Activated T-helper 17 cell treated with anti-CD3 and anti-CD28 coated beads, Interleukin-2, amount 50 U/mL, for 72 hours (primary cell): Measurements from ENCODE around the gene AP5S1. TPM values are rescaled to one million over a fixed set of nuclear protein-coding genes. Genes with fewer than 3 reads are reported as not detected.
A peak's percentile ranks its signal among the peaks of the same experiment; 100 is the strongest.

Experiments
- ATAC-seq: fragments of 150-1000 bp; cut with Tn5 transposase; replicated peaks from 2 replicates; pipeline ENCODE4 v1.10.0; 2021; ENCODE audit warnings: mild to moderate bottlenecking, moderate library complexity
- H3K27ac Mint-ChIP-seq: one replicate; pipeline ENCODE4 v1.8.0; 2022; ENCODE audit warnings: mixed read lengths
- H3K27me3 Mint-ChIP-seq: one replicate; pipeline ENCODE4 v1.8.0; 2022; ENCODE audit warnings: mixed read lengths
- H3K36me3 Mint-ChIP-seq: one replicate; pipeline ENCODE4 v1.8.0; 2022; ENCODE audit warnings: low read depth, mild to moderate bottlenecking, mixed read lengths
- H3K4me1 Mint-ChIP-seq: one replicate; pipeline ENCODE4 v1.8.0; 2022; ENCODE audit warnings: mixed read lengths
- H3K4me3 Mint-ChIP-seq: one replicate; pipeline ENCODE4 v1.8.0; 2022; ENCODE audit warnings: mild to moderate bottlenecking, mixed read lengths
- H3K9me3 Mint-ChIP-seq: one replicate; pipeline ENCODE4 v1.8.0; 2022; ENCODE audit warnings: mixed read lengths
- total RNA-seq, 2 donors: library from RNA; stranded (reverse); gene quantifications; one replicate each; pipeline ENCODE4 v1.2.3, GENCODE V29; 2022

Gene AP5S1
- total RNA-seq, 2 donors from 2014 or later: 10.8 to 14.8 TPM

GRCh38 chr20:3862333-3862732, 42.0 kb downstream of the AP5S1 start:
- Mint-ChIP-seq H3K27me3 (no peaks in the 10 kb centered on the region), H3K4me3 (no peak overlapping the region), H3K27ac (no peak overlapping the region), H3K9me3 (no peaks in the 10 kb centered on the region), H3K36me3 (peaks cover 78% of the 10 kb centered on the region), H3K4me1 (no peaks in the 10 kb centered on the region)
- no peak for ATAC-seq

DNA sequence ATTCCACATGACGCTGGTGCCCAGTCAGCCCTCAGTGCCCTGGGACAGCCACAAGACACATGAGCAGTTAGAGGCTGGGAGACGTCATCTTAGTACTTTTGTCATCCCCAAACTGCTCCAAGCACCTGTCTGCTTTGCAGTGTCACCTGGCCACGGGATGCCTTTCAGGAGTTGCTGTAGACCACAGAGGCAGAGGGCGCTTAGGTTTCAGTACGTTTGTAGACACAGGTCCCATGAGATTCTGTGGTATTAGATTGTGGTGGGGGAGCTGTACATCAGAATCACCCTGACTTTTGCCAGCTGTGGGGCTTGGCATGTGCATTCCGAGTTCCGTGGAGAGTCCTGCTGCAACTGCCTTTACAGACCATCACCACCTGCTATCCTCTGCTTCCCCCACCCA, 43.0 kb downstream of the AP5S1 start:
- no peaks in the 10 kb centered on the region for H3K9me3 Mint-ChIP-seq
- peaks cover 78% of the 10 kb centered on the region for H3K36me3 Mint-ChIP-seq
- no peaks in the 10 kb centered on the region for H3K4me1 Mint-ChIP-seq
- no peak overlapping the region for H3K4me3 Mint-ChIP-seq
- no peaks in the 10 kb centered on the region for H3K27me3 Mint-ChIP-seq
- ATAC-seq: no peak
- H3K27ac Mint-ChIP-seq: no peak overlapping the region

GRCh38 chr20:3864518-3864917, 44.2 kb downstream of the AP5S1 start:
- Mint-ChIP-seq H3K27me3 (no peaks in the 10 kb centered on the region), H3K4me1 (no peaks in the 10 kb centered on the region), H3K27ac (no peak overlapping the region), H3K4me3 (no peak overlapping the region), H3K9me3 (no peaks in the 10 kb centered on the region), H3K36me3 (peaks cover 72% of the 10 kb centered on the region)
- ATAC-seq: no peak

GRCh38 chr20:3865152-3865886, 45.0 kb downstream of the AP5S1 start:
- Mint-ChIP-seq H3K36me3 (peaks cover 72% of the 10 kb centered on the region), H3K9me3 (no peaks in the 10 kb centered on the region), H3K4me1 (no peaks in the 10 kb centered on the region), H3K27ac (no peak overlapping the region), H3K4me3 (no peak overlapping the region), H3K27me3 (no peaks in the 10 kb centered on the region)
- no peak for ATAC-seq

GRCh38 chr20:3865887-3866407, 45.6 kb downstream of the AP5S1 start:
- Mint-ChIP-seq H3K4me3 (no peak overlapping the region), H3K36me3 (peaks cover 72% of the 10 kb centered on the region)
- no peak for ATAC-seq

GRCh38 chr20:3866464-3866863, 46.1 kb downstream of the AP5S1 start:
- no peak overlapping the region for H3K4me3 Mint-ChIP-seq
- H3K4me1 Mint-ChIP-seq: peaks cover 3% of the 10 kb centered on the region
- no peak for ATAC-seq
- no peak overlapping the region for H3K27ac Mint-ChIP-seq
- peaks cover 68% of the 10 kb centered on the region for H3K36me3 Mint-ChIP-seq
- H3K9me3 Mint-ChIP-seq: no peaks in the 10 kb centered on the region
- H3K27me3 Mint-ChIP-seq: no peaks in the 10 kb centered on the region

More at GRCh38 chr20:3865887-3866407, 45.6 kb downstream of the AP5S1 start:
- Mint-ChIP-seq H3K4me1 (peaks cover 3% of the 10 kb centered on the region), H3K9me3 (no peaks in the 10 kb centered on the region), H3K27ac (no peak overlapping the region), H3K27me3 (no peaks in the 10 kb centered on the region)

GRCh38 chr20:3867802-3868201, 47.5 kb downstream of the AP5S1 start:
- no peak overlapping the region for H3K4me3 Mint-ChIP-seq
- H3K27ac Mint-ChIP-seq: peak overlapping the region; percentile 41
- no peaks in the 10 kb centered on the region for H3K9me3 Mint-ChIP-seq
- no peak for ATAC-seq
- H3K27me3 Mint-ChIP-seq: no peaks in the 10 kb centered on the region
- H3K36me3 Mint-ChIP-seq: peaks cover 57% of the 10 kb centered on the region
- H3K4me1 Mint-ChIP-seq: peaks cover 3% of the 10 kb centered on the region

GRCh38 chr20:3869839-3870634, 49.7 kb downstream of the AP5S1 start:
- no peak overlapping the region for H3K27ac Mint-ChIP-seq
- no peaks in the 10 kb centered on the region for H3K9me3 Mint-ChIP-seq
- H3K4me1 Mint-ChIP-seq: peaks cover 3% of the 10 kb centered on the region
- no peak for ATAC-seq
- H3K36me3 Mint-ChIP-seq: peaks cover 54% of the 10 kb centered on the region
- no peaks in the 10 kb centered on the region for H3K27me3 Mint-ChIP-seq
- H3K4me3 Mint-ChIP-seq: no peak overlapping the region

DNA sequence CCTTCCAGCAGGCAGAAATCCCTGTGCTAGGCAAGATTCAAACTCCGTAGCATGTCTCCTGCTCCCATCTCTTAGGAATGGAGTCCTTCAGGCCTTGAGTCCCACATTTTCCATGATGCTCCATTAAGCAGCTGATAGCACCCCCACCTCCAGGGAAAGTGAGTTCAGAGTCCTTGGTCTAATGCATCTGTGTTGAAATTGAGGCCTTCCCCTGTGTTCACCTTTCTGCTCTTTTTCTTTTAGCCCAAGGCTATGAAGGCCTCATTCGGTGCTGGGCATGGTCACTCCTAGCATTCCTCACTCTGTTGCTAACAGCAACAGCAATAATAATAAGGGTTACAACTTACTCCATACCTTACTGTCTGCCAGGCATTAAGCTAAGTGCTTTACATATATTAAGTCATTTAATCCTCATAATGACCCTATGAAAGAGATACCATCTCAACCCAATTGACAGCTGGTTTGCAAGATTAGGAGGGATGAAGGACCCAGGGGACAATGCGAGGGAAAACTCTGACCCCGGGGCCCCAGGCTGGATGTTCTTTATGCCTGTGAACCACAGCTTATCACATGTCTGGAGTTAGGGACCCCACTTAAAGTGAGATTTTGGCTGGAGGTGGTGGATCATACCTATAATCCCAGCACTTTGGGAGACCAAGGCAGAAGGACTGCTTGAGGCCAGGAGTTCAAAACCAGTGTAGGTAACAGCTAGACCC, 51.4 kb downstream of the AP5S1 start:
- ATAC-seq: no peak
- no peaks in the 10 kb centered on the region for H3K27me3 Mint-ChIP-seq

GRCh38 chr20:3873507-3873906, 53.2 kb downstream of the AP5S1 start:
- peaks cover 3% of the 10 kb centered on the region for H3K4me1 Mint-ChIP-seq
- no peak for ATAC-seq
- peak overlapping the region; percentile 14 for H3K27ac Mint-ChIP-seq
- no peaks in the 10 kb centered on the region for H3K27me3 Mint-ChIP-seq
- no peaks in the 10 kb centered on the region for H3K9me3 Mint-ChIP-seq
- peaks cover 44% of the 10 kb centered on the region for H3K36me3 Mint-ChIP-seq
- H3K4me3 Mint-ChIP-seq: no peak overlapping the region

More for the DNA sequence above, 51.4 kb downstream of the AP5S1 start:
- peaks cover 56% of the 10 kb centered on the region for H3K36me3 Mint-ChIP-seq
- H3K27ac Mint-ChIP-seq: no peak overlapping the region
- peaks cover 3% of the 10 kb centered on the region for H3K4me1 Mint-ChIP-seq
- no peaks in the 10 kb centered on the region for H3K9me3 Mint-ChIP-seq
- H3K4me3 Mint-ChIP-seq: no peak overlapping the region

DNA sequence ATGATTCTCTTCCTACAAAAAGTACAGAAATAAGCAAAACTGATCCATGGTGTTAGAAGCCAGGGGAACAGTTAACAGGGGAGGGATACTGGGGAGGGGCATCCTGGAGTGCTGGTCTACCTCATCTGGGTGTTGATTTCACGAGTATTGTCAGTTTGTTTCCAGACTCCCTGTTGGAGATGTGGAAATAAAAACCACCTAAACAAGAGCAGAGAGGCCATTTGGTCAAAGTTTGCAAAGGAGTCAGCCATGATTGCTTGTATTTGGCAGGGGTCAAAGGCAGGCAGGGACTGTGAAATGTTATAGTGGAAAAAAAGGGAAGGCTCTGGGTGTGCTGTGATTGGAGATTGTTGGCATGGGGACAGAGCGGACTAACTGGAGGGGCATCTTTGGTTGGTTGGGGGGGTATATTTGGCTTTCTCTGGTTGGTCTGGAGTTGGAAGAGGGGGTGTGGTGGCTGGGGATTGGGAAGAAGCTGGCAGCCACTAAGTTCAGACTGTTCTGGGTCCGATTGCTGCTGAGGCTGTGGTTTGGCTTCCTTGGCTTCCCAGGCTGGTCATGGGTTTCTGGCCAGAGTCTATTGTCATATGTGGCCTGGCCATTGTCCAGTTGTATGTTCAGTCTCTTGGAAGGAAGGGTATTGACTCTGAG, 54.0 kb downstream of the AP5S1 start:
- Mint-ChIP-seq H3K36me3 (peaks cover 43% of the 10 kb centered on the region), H3K27ac (peak overlapping the region; percentile 57), H3K27me3 (no peaks in the 10 kb centered on the region), H3K9me3 (no peaks in the 10 kb centered on the region), H3K4me1 (peaks cover 3% of the 10 kb centered on the region), H3K4me3 (no peak overlapping the region)
- no peak for ATAC-seq

- Mint-ChIP-seq H3K36me3 (peaks cover 33% of the 10 kb centered on the region), H3K4me3 (no peak overlapping the region), H3K4me1 (peaks cover 3% of the 10 kb centered on the region), H3K9me3 (no peaks in the 10 kb centered on the region), H3K27me3 (no peaks in the 10 kb centered on the region), H3K27ac (no peak overlapping the region)
- no peak for ATAC-seq
These were observed 55.1 kb downstream of the AP5S1 start for GRCh38 chr20:3875378-3875974.

- no peak for ATAC-seq
- Mint-ChIP-seq H3K27ac (no peak overlapping the region), H3K4me3 (no peak overlapping the region), H3K27me3 (no peaks in the 10 kb centered on the region), H3K4me1 (no peaks in the 10 kb centered on the region), H3K36me3 (peaks cover 27% of the 10 kb centered on the region), H3K9me3 (no peaks in the 10 kb centered on the region)
These were observed 55.7 kb downstream of the AP5S1 start for GRCh38 chr20:3876000-3876399.

- H3K4me1 Mint-ChIP-seq: no peaks in the 10 kb centered on the region
- peaks cover 27% of the 10 kb centered on the region for H3K36me3 Mint-ChIP-seq
- H3K4me3 Mint-ChIP-seq: no peak overlapping the region
- no peak overlapping the region for H3K27ac Mint-ChIP-seq
- no peak for ATAC-seq
- no peaks in the 10 kb centered on the region for H3K9me3 Mint-ChIP-seq
- no peaks in the 10 kb centered on the region for H3K27me3 Mint-ChIP-seq
These were observed 56.3 kb downstream of the AP5S1 start for GRCh38 chr20:3876676-3877075.
